HG03571 (cell line): ENCODE data around the gene PLS3.

ENCODE experiments used
- ATAC-seq: cut with Tn5 transposase; IDR thresholded peaks from one replicate; pipeline ENCODE4 v1.9.1; 2021; ENCODE audit not compliant: unreplicated experiment

Gene PLS3

DNA sequence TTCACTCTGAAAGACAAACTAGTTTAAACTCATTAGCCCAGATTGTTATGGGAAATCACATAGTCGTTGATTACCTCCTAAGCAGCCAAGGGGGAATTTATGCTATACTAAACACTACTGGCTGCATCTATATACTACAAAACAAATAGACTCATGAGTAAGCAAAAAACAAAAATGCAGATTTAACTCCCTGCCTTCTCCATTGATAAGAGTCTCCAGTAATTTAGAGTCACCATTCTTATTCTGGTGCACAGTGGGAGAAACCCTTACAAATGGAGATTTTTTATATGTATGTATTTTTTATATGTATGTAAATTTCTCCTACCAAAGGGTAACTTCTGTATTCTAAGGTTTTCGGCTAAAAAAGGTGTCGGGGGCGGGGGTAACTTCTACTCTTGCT is 126.6 kb downstream of the PLS3 start:
- no peak for ATAC-seq

DNA sequence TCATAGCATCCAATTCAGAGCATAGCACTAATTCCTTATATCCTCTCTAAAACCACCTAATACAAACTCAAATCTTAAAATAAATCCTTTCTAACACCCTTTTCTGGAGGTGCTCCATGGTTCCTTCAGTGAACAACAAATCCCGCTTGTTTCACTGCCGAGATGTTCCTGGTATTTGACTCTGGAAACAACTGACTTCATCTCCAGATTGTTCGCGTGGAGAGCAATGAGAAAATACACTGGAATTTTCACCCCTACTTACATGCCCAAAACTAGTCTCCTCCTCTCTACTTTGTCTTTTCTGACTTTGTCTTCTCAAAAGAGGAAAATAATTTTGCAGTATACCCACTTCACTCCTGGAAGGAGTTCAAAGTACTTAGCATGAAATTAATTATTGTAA is 129.0 kb downstream of the PLS3 start:
- ATAC-seq = no peak

DNA sequence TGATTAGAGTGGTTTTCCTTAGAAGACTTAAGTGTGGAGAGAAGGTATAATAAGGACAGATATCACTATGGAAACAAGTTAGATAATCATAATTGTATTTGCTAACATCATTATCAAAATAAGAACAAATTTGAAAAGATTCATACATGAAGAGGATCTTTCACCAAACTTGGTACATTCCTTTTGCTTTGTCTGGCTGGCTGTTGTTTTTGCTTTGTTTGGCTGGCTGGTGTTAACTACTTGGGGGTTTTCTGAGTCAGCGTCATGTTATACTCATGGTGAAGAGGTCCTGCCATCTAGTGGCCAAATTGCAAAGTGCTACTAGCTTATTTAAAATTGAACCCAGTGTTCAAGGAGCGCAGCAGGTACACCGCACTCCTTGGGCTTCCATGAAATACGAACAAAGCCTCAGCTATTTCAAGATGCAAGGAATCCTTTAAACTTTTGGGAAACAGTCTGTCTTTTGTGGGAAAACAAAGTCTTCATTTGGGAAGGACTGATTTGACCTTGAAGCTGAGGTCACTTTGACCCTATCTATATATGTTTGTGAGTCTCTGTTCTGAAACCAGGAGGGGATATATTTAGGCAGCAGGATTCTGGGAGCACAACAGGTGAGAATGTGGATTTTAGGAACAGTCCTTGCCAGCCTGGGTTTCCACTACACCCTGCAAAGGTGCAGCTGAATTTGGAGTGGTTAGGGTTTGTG is 129.7 kb downstream of the PLS3 start:
- ATAC-seq = peak; percentile 82

DNA sequence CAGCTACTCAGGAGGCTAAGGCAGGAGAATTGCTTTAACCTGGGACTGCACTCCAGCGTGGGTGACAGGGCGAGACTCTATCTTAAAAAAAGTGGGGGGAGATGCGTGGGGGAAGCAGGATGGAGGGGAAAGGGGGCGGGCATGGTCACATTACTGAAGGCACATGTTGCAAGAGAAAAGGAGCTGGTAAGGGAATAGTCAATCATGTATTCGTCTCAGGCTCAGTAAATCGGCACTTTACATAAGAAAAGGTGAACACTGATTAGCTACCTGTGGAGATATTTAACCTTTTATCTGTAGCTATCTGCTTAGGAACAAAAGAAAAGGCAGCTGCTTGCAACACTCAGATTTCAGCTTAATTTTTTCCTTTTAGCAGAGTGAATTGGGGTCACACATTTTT is 132.5 kb downstream of the PLS3 start:
- ATAC-seq = no peak

DNA sequence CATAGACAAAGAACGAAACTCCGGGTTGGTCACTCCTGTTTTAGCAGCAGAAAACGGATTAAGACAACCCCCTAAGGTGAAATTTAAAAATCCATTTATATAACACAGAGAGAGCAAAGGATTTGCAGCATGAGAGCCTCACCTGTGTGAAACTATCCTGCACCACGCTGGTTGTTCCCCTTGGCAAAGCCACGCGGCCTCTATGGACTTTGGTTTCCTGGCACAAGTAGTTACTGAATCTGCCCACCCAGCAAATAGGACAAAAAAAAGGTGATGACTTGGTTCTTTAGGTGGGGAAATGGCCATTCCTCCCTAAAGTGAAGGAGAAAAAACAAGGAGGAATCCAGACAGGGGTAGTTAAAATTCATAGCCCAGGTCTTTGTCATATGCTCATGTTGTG is 133.1 kb downstream of the PLS3 start:
- ATAC-seq = no peak

DNA sequence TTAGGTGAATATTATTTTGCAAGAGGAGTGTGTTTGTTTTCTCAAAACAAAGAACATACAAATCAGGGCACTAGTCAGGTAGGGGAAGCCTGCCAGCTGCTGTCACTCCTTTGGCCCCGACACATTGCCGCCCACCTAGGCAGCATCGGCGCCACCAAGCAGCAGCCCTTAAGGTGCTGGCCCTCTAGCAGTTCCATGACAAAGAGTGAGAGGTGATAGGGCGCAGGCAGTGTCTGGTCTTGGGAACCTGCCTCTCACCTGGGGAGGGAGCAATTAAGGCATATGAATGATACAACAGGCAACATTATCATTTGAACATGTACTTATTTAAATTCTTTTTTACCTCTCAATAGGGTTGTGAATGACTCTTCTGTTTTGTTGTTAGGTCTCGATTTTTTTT is 135.1 kb downstream of the PLS3 start:
- ATAC-seq = no peak

DNA sequence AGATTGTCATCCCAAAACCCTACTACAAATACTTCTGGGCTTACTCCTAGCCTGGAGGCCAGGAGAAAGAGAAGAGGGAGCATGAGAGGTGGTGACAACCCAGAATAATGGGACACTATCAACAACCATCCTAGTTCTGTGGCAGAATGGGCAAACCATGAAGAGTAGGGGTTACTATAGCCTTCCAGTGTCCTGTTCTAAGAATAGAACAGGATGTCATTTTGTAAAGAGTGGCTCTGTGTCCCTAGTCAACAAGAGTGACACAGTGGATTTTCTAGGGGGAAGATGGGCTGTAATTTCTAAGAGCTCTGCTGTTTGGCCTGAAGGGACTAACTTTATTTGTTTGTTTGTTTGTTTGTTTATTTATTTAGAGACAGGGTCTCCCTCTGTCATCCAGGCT is 136.0 kb downstream of the PLS3 start:
- no peak for ATAC-seq

DNA sequence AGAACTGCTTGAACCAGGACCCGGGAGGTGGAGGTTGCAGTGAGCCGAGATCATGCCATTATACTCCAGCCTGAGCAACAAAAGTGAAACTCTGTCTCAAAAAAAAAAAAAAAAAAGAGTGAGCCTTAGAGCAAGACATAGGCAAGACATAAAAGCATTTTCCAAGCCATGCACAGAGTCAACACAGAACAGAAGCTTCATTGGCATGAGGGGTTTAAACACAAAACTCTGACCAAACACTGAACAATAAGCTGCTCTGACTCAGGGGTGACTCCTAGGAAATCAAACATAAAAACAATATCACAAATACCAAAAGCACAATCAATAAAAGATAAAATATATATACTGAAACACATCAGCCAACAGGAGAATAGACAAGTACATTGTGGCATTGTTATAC is 136.8 kb downstream of the PLS3 start:
- ATAC-seq = no peak
